WTC11 (cell line): ENCODE results near the gene EPHB6. TPM values are rescaled to one million over a fixed set of nuclear protein-coding genes. Genes with fewer than 3 reads are reported as not detected.

ENCODE experiments used
- ATAC-seq: fragments of 200-7000 bp; cut with Tn5 transposase; 2 replicates; pipeline ENCODE4 v1.10.0; 2021; ENCODE audit warnings: mild to moderate bottlenecking, moderate library complexity
- CTCF ChIA-PET: fragments of 300-600 bp; sonication (Branson Sonifier 250); formaldehyde crosslinking; loops from one replicate; lab custom pipeline; 2021; ENCODE audit warnings: antibody characterized with exemption; lab: Charles Lee
- POLR2A ChIA-PET: fragments of 350-600 bp; sonication (Branson Sonifier 250); formaldehyde crosslinking; loops from one replicate; lab custom pipeline; 2021; ENCODE audit warnings: antibody characterized with exemption; lab: Charles Lee
- DNase-seq: peaks from one replicate; pipeline ENCODE4 v3.0.0; 2021; ENCODE audit warnings: low spot score
- H3K27ac Mint-ChIP-seq: 2 replicates; pipeline ENCODE4 v1.8.0; 2021; ENCODE audit warnings: mixed read lengths
- H3K27me3 Mint-ChIP-seq: 2 replicates; pipeline ENCODE4 v1.8.0; 2021; ENCODE audit warnings: low read depth, mild to moderate bottlenecking, moderate library complexity, mixed read lengths
- H3K36me3 Mint-ChIP-seq: 2 replicates; pipeline ENCODE4 v1.8.0; 2021; ENCODE audit warnings: mixed read lengths
- H3K4me1 Mint-ChIP-seq: 2 replicates; pipeline ENCODE4 v1.8.0; 2022; ENCODE audit warnings: mixed read lengths
- H3K4me3 Mint-ChIP-seq: 2 replicates; pipeline ENCODE4 v1.8.0; 2021; ENCODE audit warnings: mild to moderate bottlenecking, moderate library complexity, mixed read lengths
- H3K9me3 Mint-ChIP-seq: 2 replicates; pipeline ENCODE4 v1.8.0; 2021; ENCODE audit warnings: mixed read lengths
- ETV6 ChIP-seq: sonication (generic); formaldehyde crosslinking; IDR thresholded peaks from 2 replicates; pipeline ENCODE4 v1.8.1; 2022; ENCODE audit warnings: mild to moderate bottlenecking, missing genetic modification reagents
- JUN ChIP-seq: sonication (generic); formaldehyde crosslinking; IDR thresholded peaks from 2 replicates; pipeline ENCODE4 v1.8.0; 2023; ENCODE audit warnings: mild to moderate bottlenecking, missing genetic modification reagents
- NR2C2 ChIP-seq: sonication (generic); formaldehyde crosslinking; IDR thresholded peaks from 2 replicates; pipeline ENCODE4 v1.8.0; 2022; ENCODE audit warnings: mild to moderate bottlenecking, missing genetic modification reagents
- PRRX2 ChIP-seq: fragments of 250-450 bp; sonication (Bioruptor Pico); IDR thresholded peaks from 2 replicates; pipeline ENCODE4 v1.8.0; 2021; ENCODE audit warnings: mild to moderate bottlenecking
- SMAD3 ChIP-seq: sonication (generic); formaldehyde crosslinking; IDR thresholded peaks from 2 replicates; pipeline ENCODE4 v1.8.0; 2022; ENCODE audit warnings: missing genetic modification reagents, mild to moderate bottlenecking, borderline replicate concordance
- TCF7 ChIP-seq: sonication (generic); formaldehyde crosslinking; IDR thresholded peaks from 2 replicates; pipeline ENCODE4 v1.8.0; 2022; ENCODE audit warnings: mild to moderate bottlenecking, low read depth, missing genetic modification reagents, moderate library complexity
- TP53 ChIP-seq: sonication (generic); formaldehyde crosslinking; IDR thresholded peaks from 2 replicates; pipeline ENCODE4 v1.8.1; 2023; ENCODE audit warnings: mild to moderate bottlenecking, missing genetic modification reagents
- ZSCAN18 ChIP-seq: fragments of 250-450 bp; sonication (Bioruptor Pico); IDR thresholded peaks from 2 replicates; pipeline ENCODE4 v2.1.2; 2022; ENCODE audit warnings: mild to moderate bottlenecking, moderate library complexity
- total RNA-seq: library from RNA; stranded (reverse); gene quantifications from 3 replicates; pipeline ENCODE4 v1.2.3, GENCODE V29; 2021
- TF ChIP-seq, protein P1 (sequence below): fragments of 200-600 bp; IDR thresholded peaks from 2 replicates; pipeline ENCODE4 v1.8.0; 2022; ENCODE audit warnings: antibody characterized with exemption
- TF ChIP-seq, protein P2 (sequence below): sonication (generic); formaldehyde crosslinking; IDR thresholded peaks from 2 replicates; pipeline ENCODE4 v1.8.1; 2022; ENCODE audit warnings: mild to moderate bottlenecking, missing genetic modification reagents, moderate library complexity, borderline replicate concordance
- TF ChIP-seq, protein P3 (sequence below): sonication (generic); formaldehyde crosslinking; conservative IDR thresholded peaks from 2 replicates; pipeline ENCODE4 v1.8.1; 2023; ENCODE audit warnings: mild to moderate bottlenecking, low read depth, missing genetic modification reagents, moderate library complexity
- TF ChIP-seq, protein P4 (sequence below): fragments of 250-450 bp; sonication (Bioruptor Pico); conservative IDR thresholded peaks from 2 replicates; pipeline ENCODE4 v1.9.0; 2021; ENCODE audit warnings: mild to moderate bottlenecking
- TF ChIP-seq, protein P5 (sequence below): sonication (generic); formaldehyde crosslinking; IDR thresholded peaks from 2 replicates; pipeline ENCODE4 v1.8.0; 2022; ENCODE audit warnings: mild to moderate bottlenecking, missing genetic modification reagents

The EPHB6 gene
- total RNA-seq, 1 experiment from 2014 or later = 15.1 TPM

GRCh38 chr7:142910481-142910880 lies 55.6 kb downstream of the EPHB6 start:
- TF ChIP-seq, protein P1, sequence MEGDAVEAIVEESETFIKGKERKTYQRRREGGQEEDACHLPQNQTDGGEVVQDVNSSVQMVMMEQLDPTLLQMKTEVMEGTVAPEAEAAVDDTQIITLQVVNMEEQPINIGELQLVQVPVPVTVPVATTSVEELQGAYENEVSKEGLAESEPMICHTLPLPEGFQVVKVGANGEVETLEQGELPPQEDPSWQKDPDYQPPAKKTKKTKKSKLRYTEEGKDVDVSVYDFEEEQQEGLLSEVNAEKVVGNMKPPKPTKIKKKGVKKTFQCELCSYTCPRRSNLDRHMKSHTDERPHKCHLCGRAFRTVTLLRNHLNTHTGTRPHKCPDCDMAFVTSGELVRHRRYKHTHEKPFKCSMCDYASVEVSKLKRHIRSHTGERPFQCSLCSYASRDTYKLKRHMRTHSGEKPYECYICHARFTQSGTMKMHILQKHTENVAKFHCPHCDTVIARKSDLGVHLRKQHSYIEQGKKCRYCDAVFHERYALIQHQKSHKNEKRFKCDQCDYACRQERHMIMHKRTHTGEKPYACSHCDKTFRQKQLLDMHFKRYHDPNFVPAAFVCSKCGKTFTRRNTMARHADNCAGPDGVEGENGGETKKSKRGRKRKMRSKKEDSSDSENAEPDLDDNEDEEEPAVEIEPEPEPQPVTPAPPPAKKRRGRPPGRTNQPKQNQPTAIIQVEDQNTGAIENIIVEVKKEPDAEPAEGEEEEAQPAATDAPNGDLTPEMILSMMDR = no peak
- TF ChIP-seq TP53 (CRISPR knock-in tag) = no peak
- TF ChIP-seq, protein P2, sequence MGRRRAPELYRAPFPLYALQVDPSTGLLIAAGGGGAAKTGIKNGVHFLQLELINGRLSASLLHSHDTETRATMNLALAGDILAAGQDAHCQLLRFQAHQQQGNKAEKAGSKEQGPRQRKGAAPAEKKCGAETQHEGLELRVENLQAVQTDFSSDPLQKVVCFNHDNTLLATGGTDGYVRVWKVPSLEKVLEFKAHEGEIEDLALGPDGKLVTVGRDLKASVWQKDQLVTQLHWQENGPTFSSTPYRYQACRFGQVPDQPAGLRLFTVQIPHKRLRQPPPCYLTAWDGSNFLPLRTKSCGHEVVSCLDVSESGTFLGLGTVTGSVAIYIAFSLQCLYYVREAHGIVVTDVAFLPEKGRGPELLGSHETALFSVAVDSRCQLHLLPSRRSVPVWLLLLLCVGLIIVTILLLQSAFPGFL (CRISPR knock-in tag) = no peak
- TF ChIP-seq JUN = no peak
- TF ChIP-seq ETV6 (CRISPR knock-in tag) = no peak
- TF ChIP-seq PRRX2 (CRISPR knock-in tag) = no peak
- no peak for TF ChIP-seq SMAD3

DNA sequence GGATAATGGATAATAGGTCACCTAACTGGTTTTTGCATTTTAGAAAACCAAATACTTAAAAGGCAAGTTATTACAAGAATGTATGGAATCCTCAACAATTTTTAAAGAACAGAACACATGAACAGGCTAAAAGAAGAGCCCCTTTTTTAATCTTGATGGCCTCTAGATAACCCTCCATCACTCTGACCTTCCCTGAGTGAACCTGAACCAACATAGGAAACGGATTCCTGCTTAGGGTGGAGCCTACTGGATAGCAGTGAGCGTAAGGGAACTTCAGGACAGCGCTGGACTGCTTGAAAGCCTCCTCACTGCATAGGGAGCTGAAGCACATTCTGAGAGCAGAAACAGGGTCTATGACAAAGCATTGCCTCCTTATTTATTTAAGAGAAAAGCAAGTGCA lies 58.2 kb downstream of the EPHB6 start:
- POLR2A ChIA-PET = no interaction called here
- Mint-ChIP-seq H3K4me1 (0 out of 2 replicates have a peak, but pooled peaks cover 2% of the 10 kb centered on the region), H3K9me3 (no peaks in the 10 kb centered on the region; the same call in 1 of the 2 replicates), H3K36me3 (no peaks in the 10 kb centered on the region)
- DNase-seq (no peak), ATAC-seq (no peak)
- TF ChIP-seq TCF7 (no peak), NR2C2 (CRISPR knock-in tag) (no peak)
- TF ChIP-seq, protein P3, sequence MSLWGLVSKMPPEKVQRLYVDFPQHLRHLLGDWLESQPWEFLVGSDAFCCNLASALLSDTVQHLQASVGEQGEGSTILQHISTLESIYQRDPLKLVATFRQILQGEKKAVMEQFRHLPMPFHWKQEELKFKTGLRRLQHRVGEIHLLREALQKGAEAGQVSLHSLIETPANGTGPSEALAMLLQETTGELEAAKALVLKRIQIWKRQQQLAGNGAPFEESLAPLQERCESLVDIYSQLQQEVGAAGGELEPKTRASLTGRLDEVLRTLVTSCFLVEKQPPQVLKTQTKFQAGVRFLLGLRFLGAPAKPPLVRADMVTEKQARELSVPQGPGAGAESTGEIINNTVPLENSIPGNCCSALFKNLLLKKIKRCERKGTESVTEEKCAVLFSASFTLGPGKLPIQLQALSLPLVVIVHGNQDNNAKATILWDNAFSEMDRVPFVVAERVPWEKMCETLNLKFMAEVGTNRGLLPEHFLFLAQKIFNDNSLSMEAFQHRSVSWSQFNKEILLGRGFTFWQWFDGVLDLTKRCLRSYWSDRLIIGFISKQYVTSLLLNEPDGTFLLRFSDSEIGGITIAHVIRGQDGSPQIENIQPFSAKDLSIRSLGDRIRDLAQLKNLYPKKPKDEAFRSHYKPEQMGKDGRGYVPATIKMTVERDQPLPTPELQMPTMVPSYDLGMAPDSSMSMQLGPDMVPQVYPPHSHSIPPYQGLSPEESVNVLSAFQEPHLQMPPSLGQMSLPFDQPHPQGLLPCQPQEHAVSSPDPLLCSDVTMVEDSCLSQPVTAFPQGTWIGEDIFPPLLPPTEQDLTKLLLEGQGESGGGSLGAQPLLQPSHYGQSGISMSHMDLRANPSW (CRISPR knock-in tag) = no peak
- TF ChIP-seq, protein P4, sequence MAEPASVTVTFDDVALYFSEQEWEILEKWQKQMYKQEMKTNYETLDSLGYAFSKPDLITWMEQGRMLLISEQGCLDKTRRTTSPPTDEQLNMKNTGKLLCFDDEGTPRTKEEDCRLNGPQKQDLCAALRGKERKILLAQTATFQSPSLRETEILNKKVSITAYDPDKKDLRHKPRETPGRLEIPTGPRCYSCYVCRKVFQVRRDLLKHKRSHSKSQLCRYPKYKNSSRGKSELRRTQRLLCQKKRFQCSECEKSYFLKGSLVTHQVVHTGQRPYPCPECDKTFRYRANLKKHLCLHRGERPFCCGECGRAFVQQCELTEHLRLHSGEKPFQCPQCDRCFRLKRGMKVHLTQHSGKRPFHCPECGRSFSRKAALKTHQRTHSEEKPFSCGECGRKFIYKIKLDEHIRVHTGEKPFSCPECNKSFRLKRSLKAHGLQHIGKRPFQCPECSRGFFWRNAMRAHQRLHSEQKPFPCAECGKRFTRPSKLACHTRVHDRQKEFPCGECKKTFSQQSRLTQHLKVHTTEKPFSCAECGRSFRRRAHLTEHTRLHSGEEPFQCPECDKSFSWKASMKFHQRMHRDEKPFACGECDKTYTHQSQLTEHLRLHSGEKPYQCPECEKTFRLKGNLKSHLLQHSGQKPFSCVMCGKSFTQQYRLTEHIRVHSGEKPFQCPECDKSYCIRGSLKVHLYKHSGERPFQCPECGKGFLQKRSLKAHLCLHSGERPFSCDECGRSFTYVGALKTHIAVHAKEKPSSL = no peak
- TF ChIP-seq, protein P5, sequence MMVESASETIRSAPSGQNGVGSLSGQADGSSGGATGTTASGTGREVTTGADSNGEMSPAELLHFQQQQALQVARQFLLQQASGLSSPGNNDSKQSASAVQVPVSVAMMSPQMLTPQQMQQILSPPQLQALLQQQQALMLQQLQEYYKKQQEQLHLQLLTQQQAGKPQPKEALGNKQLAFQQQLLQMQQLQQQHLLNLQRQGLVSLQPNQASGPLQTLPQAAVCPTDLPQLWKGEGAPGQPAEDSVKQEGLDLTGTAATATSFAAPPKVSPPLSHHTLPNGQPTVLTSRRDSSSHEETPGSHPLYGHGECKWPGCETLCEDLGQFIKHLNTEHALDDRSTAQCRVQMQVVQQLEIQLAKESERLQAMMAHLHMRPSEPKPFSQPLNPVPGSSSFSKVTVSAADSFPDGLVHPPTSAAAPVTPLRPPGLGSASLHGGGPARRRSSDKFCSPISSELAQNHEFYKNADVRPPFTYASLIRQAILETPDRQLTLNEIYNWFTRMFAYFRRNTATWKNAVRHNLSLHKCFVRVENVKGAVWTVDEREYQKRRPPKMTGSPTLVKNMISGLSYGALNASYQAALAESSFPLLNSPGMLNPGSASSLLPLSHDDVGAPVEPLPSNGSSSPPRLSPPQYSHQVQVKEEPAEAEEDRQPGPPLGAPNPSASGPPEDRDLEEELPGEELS (CRISPR knock-in tag) = no peak
- TF ChIP-seq, all 79 proteins: peak for 0
- H3K27ac Mint-ChIP-seq = no peak overlapping the region
- CTCF ChIA-PET = no interaction called here
- H3K4me3 Mint-ChIP-seq = no peak overlapping the region
- no peaks in the 10 kb centered on the region; the same call in 1 of the 2 replicates for H3K27me3 Mint-ChIP-seq

More at GRCh38 chr7:142910481-142910880, 55.6 kb downstream of the EPHB6 start:
- Mint-ChIP-seq H3K4me1 (0 out of 2 replicates have a peak, but pooled peaks cover 2% of the 10 kb centered on the region), H3K27ac (no peak overlapping the region), H3K4me3 (no peak overlapping the region), H3K27me3 (peaks cover 3% of the 10 kb centered on the region; the same call in 1 of the 2 replicates), H3K9me3 (peaks cover 24% of the 10 kb centered on the region), H3K36me3 (peaks cover 19% of the 10 kb centered on the region)
- DNase-seq (no peak), ATAC-seq (no peak)
- CTCF ChIA-PET = interaction anchor here (1.0 to 2.4 kb wide), 11 partner anchors 12 to 305 kb away, joined by 3 to 12 read pairs (median 4); partner anchors contain the start of gene TRPV6
- POLR2A ChIA-PET = no interaction called here

DNA sequence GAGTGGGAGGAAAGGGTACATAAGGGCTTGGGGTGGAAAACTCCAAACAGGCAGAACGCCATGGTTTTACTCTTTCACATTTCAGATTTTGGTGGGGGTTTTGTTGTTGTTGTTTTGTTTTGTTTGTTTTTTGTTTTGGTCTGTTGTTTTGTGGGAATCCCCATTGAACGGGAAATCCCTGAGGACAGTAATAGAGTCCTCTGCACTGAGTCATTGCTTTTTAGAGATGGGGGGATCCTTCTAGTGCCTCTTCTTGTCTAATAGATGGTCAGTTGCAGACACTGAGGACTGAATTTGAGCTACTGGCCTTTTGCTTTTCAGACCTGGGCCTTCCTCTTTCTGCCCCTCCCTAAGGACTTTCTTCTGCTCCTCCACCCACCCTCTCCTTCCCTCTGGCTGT lies 58.7 kb downstream of the EPHB6 start:
- Mint-ChIP-seq H3K4me1 (0 out of 2 replicates have a peak, but pooled peaks cover 2% of the 10 kb centered on the region), H3K27ac (no peak overlapping the region), H3K36me3 (no peaks in the 10 kb centered on the region), H3K27me3 (no peaks in the 10 kb centered on the region; the same call in 1 of the 2 replicates), H3K9me3 (no peaks in the 10 kb centered on the region; the same call in 1 of the 2 replicates), H3K4me3 (no peak overlapping the region)
- ATAC-seq (no peak), DNase-seq (no peak)
- ChIA-PET CTCF (no interaction called here), POLR2A (no interaction called here)
- TF ChIP-seq, protein P1 = no peak
- TF ChIP-seq ZSCAN18 (CRISPR knock-in tag) = no peak
- TF ChIP-seq, protein P4 = no peak
